ENCODE data around the gene CDK14. TPM values are rescaled to one million over a fixed set of nuclear protein-coding genes. Genes with fewer than 3 reads are reported as not detected.
A peak's percentile ranks its signal among the peaks of the same experiment; 100 is the strongest.

CDK14 gene
- total and polyA plus RNA-seq, 2 donors (not counting 3 experiments of a cell fraction or from before 2014, with no cell fraction given), result 5.5 to 34.2 TPM

GRCh38 chr7:91082852-91083495, 486.9 kb downstream of the CDK14 start:
- no peaks in the 10 kb centered on the region for H3K27me3 ChIP-seq (ENCODE audit: control insufficient read depth in 2 of 2, insufficient read depth in 2 of 2, low read length in 2 of 2)
- H3K9me1 ChIP-seq (replicated peaks; ENCODE audit: control insufficient read depth, extremely low read depth, insufficient read depth, low read length), result no peaks in the 10 kb centered on the region
- no TSS peak for BruUV-seq (replicated peaks)
- no peak overlapping the region for H3K27ac ChIP-seq (ENCODE audit: insufficient read depth, low read depth, low read length)
- POLR2A ChIA-PET, result no interaction called here
- no peaks in the 10 kb centered on the region for H3K9me3 ChIP-seq (replicated peaks; ENCODE audit: control insufficient read depth, insufficient read depth, low read length)
- H3K4me2 ChIP-seq (ENCODE audit: insufficient read depth, low read length), result no peak overlapping the region
- DNase-seq (ENCODE audit: low read depth, low spot score), result peak; percentile 41
- H3K36me3 ChIP-seq (ENCODE audit: control insufficient read depth in 2 of 2, extremely low read depth in 1 of 2, insufficient read depth in 2 of 2, low read length in 2 of 2), result no peaks in the 10 kb centered on the region
- H3K9ac ChIP-seq (replicated peaks; ENCODE audit: extremely low read depth, insufficient read depth, low read length), result no peak overlapping the region
- no peak overlapping the region for H3K4me3 ChIP-seq (replicated peaks in 1 of 3; ENCODE audit: insufficient read depth in 1 of 3, low read depth in 1 of 3, low read length in 3 of 3)
- no peak overlapping the region for H2AFZ ChIP-seq (ENCODE audit: low read depth, low read length)
- H4K20me1 ChIP-seq (replicated peaks; ENCODE audit: control insufficient read depth, extremely low read depth, insufficient read depth, low read length), result no peaks in the 10 kb centered on the region
- no peak for FAIRE-seq
- no peak for TF ChIP-seq GATA2 (IDR thresholded peaks at IDR 0.05; ENCODE audit: insufficient read depth, insufficient read length, low read depth, low read length)
- TF ChIP-seq, protein P1, sequence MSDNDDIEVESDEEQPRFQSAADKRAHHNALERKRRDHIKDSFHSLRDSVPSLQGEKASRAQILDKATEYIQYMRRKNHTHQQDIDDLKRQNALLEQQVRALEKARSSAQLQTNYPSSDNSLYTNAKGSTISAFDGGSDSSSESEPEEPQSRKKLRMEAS (IDR thresholded peaks at IDR 0.05; ENCODE audit: insufficient read depth, insufficient read length), result no peak
- TF ChIP-seq, protein P2, sequence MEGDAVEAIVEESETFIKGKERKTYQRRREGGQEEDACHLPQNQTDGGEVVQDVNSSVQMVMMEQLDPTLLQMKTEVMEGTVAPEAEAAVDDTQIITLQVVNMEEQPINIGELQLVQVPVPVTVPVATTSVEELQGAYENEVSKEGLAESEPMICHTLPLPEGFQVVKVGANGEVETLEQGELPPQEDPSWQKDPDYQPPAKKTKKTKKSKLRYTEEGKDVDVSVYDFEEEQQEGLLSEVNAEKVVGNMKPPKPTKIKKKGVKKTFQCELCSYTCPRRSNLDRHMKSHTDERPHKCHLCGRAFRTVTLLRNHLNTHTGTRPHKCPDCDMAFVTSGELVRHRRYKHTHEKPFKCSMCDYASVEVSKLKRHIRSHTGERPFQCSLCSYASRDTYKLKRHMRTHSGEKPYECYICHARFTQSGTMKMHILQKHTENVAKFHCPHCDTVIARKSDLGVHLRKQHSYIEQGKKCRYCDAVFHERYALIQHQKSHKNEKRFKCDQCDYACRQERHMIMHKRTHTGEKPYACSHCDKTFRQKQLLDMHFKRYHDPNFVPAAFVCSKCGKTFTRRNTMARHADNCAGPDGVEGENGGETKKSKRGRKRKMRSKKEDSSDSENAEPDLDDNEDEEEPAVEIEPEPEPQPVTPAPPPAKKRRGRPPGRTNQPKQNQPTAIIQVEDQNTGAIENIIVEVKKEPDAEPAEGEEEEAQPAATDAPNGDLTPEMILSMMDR (IDR thresholded peaks at IDR 0.05; ENCODE audit: extremely low read depth in 1 of 2, insufficient read depth in 1 of 2, low read depth in 1 of 2, low read length in 2 of 2), result peak; percentile 31 to 47
- dilution Hi-C loops (cut with MboI; ENCODE audit: extremely low pct_ligation_motif_present, low sequenced_read_pairs) (no loop called here), intact Hi-C loops (cut with micrococcal nuclease) (loop anchor here (1.0 to 10.0 kb wide), 5 partner anchors 342 to 964 kb away; partner anchors contain the start of gene MTERF1)
- no peaks in the 10 kb centered on the region for H3K79me2 ChIP-seq (ENCODE audit: control insufficient read depth, insufficient read depth, low read length)
- CTCF ChIA-PET, result interaction anchor here (0.6 to 2.7 kb wide), 28 partner anchors 9 to 1364 kb away, joined by 3 to 23 read pairs (median 4); partner anchors contain the start of genes GATAD1 and MTERF1
- no peaks in the 10 kb centered on the region for H3K4me1 ChIP-seq (ENCODE audit: control insufficient read depth, extremely low read depth, insufficient read depth, low read length)
